ENCODE results near the gene SLFN12. TPM values are rescaled to one million over a fixed set of nuclear protein-coding genes. Genes with fewer than 3 reads are reported as not detected.
"Not testable (repeated sequence)": the region's sequence is repeated elsewhere in the genome, so short reads cannot be mapped to it uniquely, and the experiment has no call there.

The SLFN12 gene
- total and polyA plus RNA-seq, 2 experiments from 2014 or later: 0.18 to 1.0 TPM

DNA sequence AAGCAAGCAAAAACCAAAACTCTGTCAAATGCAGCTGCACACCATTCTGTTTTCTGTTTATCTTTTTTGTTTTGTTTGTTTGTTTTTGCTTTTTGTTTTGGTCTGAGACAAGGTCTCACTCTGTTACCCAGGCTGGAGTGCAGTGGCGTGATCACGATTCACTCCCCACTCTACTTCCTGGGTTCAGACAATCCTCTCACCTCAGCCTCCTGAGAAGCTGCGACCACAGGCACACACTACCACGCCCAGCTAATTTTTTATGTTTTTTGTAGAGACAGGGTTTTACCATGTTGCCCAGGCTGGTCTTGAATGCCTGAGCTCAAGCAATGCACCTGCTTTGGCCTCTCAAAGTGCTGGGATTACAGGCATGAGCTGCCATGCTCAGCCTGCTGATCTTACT, 35.5 kb upstream of the SLFN12 start:
- Histone ChIP-seq H3K9me3 (ENCODE audit: low read depth) (no peaks in the 10 kb centered on the region), H3K27me3 (peaks cover 62% of the 10 kb centered on the region), H3K4me3 (no peak overlapping the region), H3K27ac (no peak overlapping the region), H3K4me1 (ENCODE audit: low read depth) (no peaks in the 10 kb centered on the region), H3K36me3 (no peaks in the 10 kb centered on the region)
- no peak for DNase-seq (ENCODE audit: low read depth in 1 of 2, low spot score in 1 of 2)
- TF ChIP-seq, protein P1, sequence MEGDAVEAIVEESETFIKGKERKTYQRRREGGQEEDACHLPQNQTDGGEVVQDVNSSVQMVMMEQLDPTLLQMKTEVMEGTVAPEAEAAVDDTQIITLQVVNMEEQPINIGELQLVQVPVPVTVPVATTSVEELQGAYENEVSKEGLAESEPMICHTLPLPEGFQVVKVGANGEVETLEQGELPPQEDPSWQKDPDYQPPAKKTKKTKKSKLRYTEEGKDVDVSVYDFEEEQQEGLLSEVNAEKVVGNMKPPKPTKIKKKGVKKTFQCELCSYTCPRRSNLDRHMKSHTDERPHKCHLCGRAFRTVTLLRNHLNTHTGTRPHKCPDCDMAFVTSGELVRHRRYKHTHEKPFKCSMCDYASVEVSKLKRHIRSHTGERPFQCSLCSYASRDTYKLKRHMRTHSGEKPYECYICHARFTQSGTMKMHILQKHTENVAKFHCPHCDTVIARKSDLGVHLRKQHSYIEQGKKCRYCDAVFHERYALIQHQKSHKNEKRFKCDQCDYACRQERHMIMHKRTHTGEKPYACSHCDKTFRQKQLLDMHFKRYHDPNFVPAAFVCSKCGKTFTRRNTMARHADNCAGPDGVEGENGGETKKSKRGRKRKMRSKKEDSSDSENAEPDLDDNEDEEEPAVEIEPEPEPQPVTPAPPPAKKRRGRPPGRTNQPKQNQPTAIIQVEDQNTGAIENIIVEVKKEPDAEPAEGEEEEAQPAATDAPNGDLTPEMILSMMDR (IDR thresholded peaks at IDR 0.05; ENCODE audit: low read depth, low read length): no peak

GRCh38 chr17:35460354-35460851, 28.1 kb upstream of the SLFN12 start:
- TF ChIP-seq, protein P1 (IDR thresholded peaks at IDR 0.05; ENCODE audit: low read depth, low read length): no peak
- H3K27ac ChIP-seq: no peak overlapping the region
- peak overlapping the region; percentile 10 for H3K4me3 ChIP-seq
- H3K9me3 ChIP-seq (ENCODE audit: low read depth): no peaks in the 10 kb centered on the region
- no peaks in the 10 kb centered on the region for H3K4me1 ChIP-seq (ENCODE audit: low read depth)
- peak in 1 of 2 donors; percentile 64 for DNase-seq (ENCODE audit: low read depth in 1 of 2, low spot score in 1 of 2)
- no peaks in the 10 kb centered on the region for H3K36me3 ChIP-seq
- H3K27me3 ChIP-seq: peaks cover 97% of the 10 kb centered on the region

GRCh38 chr17:35454035-35454434, 21.7 kb upstream of the SLFN12 start:
- not testable (repeated sequence) for H3K9me3 ChIP-seq (ENCODE audit: low read depth); H3K36me3 ChIP-seq; H3K4me1 ChIP-seq (ENCODE audit: low read depth); H3K27ac ChIP-seq; DNase-seq (ENCODE audit: low read depth in 1 of 2, low spot score in 1 of 2); H3K4me3 ChIP-seq
- H3K27me3 ChIP-seq: peaks cover 100% of the 10 kb centered on the region

GRCh38 chr17:35453171-35453570, 20.9 kb upstream of the SLFN12 start:
- H3K36me3 ChIP-seq: no peaks in the 10 kb centered on the region
- no peak overlapping the region for H3K27ac ChIP-seq
- TF ChIP-seq, protein P1 (IDR thresholded peaks at IDR 0.05; ENCODE audit: low read depth, low read length): no peak
- H3K9me3 ChIP-seq (ENCODE audit: low read depth): no peaks in the 10 kb centered on the region
- no peaks in the 10 kb centered on the region for H3K4me1 ChIP-seq (ENCODE audit: low read depth)
- H3K27me3 ChIP-seq: peaks cover 100% of the 10 kb centered on the region
- no peak overlapping the region for H3K4me3 ChIP-seq
- no peak for DNase-seq (ENCODE audit: low read depth in 1 of 2, low spot score in 1 of 2)

DNA sequence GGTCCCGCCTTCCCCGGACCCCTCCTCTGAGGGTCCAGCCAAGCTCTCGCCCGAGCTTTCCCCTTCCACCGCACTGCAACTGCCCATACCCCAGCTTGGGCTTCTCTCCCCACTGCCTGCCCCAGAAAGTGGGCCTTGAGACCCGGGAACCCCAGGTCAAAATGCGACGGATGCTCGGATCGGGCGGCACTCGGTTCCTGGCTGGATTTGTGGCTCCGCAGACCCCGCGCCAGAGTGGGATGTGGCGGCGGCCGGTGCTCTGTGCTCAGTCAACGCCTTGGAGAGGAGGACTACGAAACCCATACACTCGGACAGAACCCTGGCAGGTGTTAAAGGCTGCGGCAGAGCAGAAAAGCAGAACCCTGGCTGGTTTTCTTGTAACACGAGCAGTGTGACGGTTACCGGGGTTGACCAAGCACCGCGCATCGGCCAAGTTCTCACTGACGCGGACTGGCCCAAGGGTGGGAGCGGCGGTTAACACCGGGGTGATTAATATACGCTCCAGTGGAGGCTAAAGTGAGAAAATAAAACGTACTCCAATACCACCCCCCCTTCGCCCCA, 17.2 kb upstream of the SLFN12 start:
- H3K36me3 ChIP-seq: no peaks in the 10 kb centered on the region
- peaks cover 100% of the 10 kb centered on the region for H3K27me3 ChIP-seq
- peak overlapping the region; percentile 14 for H3K4me3 ChIP-seq
- TF ChIP-seq, protein P1 (IDR thresholded peaks at IDR 0.05; ENCODE audit: low read depth, low read length): no peak
- no peak overlapping the region for H3K27ac ChIP-seq
- no peaks in the 10 kb centered on the region for H3K9me3 ChIP-seq (ENCODE audit: low read depth)
- no peaks in the 10 kb centered on the region for H3K4me1 ChIP-seq (ENCODE audit: low read depth)
- DNase-seq (ENCODE audit: low read depth in 1 of 2, low spot score in 1 of 2): peak; percentile 20 to 40

DNA sequence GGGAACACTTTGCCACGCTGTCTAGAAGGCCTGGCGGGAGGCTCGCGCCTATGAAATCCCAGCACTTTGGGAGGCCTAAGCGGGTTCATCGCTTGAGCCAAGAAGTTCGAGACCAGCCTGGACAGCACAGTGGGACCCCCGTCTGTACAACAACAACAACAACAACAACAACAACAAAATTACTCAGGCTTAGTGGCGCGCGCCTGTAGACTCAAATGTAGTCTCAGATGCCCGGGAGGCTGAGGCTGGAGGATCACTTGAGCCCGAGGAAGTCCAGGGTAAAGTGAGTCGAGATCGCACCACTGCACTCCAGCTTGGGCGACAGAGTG, 16.6 kb upstream of the SLFN12 start:
- no peak overlapping the region for H3K27ac ChIP-seq
- no peaks in the 10 kb centered on the region for H3K36me3 ChIP-seq
- H3K4me1 ChIP-seq (ENCODE audit: low read depth): no peaks in the 10 kb centered on the region
- H3K27me3 ChIP-seq: peaks cover 100% of the 10 kb centered on the region
- TF ChIP-seq, protein P1 (IDR thresholded peaks at IDR 0.05; ENCODE audit: low read depth, low read length): no peak
- no peak overlapping the region for H3K4me3 ChIP-seq
- no peak for DNase-seq (ENCODE audit: low read depth in 1 of 2, low spot score in 1 of 2)
- no peaks in the 10 kb centered on the region for H3K9me3 ChIP-seq (ENCODE audit: low read depth)
